Thyroid gland (tissue), 4 donors: Measurements from ENCODE around the gene ARHGAP15.

ENCODE experiments used
- CTCF ChIP-seq, 6 experiments: fragments of 200-600 bp in 3 of 6; fragments of 450-650 bp in 3 of 6; sonication (generic) in 3 of 6; IDR thresholded peaks; one replicate each; pipeline ENCODE4 v1.5.1; 2016 to 2019; ENCODE audit warnings: antibody characterized with exemption in 6 of 6, mild to moderate bottlenecking in 2 of 6, inconsistent platforms in 1 of 6, moderate library complexity in 1 of 6
- POLR2A ChIP-seq, 2 donors: fragments of 450-650 bp; IDR thresholded peaks; one replicate each; pipeline ENCODE4 v1.6.1; 2017; ENCODE audit warnings: antibody characterized with exemption in 2 of 2, mild to moderate bottlenecking in 2 of 2, moderate library complexity in 1 of 2

GRCh38 chr2:143532061-143532460 lies 402.8 kb downstream of the ARHGAP15 start:
- TF ChIP-seq POLR2A (IDR thresholded peaks at IDR 0.05) (no peak), CTCF (IDR thresholded peaks at IDR 0.05) (no peak)
